Measurements from ENCODE around the gene RPS6KB2. TPM values are rescaled to one million over a fixed set of nuclear protein-coding genes. Genes with fewer than 3 reads are reported as not detected.

Gene RPS6KB2
- total RNA-seq, 1 experiment from 2014 or later, result 170 TPM

GRCh38 chr11:67422891-67423290, 5.4 kb upstream of the RPS6KB2 start:
- Histone ChIP-seq H3K27me3 (ENCODE audit: low read length) (no peaks in the 10 kb centered on the region), H3K4me3 (ENCODE audit: low read length) (no peak overlapping the region), H3K4me1 (ENCODE audit: insufficient read depth, low read length) (peaks cover 13% of the 10 kb centered on the region; the same call in 1 of the 2 replicates), H3K36me3 (ENCODE audit: low read depth, low read length) (no peaks in the 10 kb centered on the region), H3K9me2 (replicated peaks; ENCODE audit: low read length) (no peaks in the 10 kb centered on the region), H3K9ac (ENCODE audit: low read length) (no peak overlapping the region), H4K20me1 (ENCODE audit: low read length) (no peaks in the 10 kb centered on the region), H3K4me2 (ENCODE audit: low read length) (no peak overlapping the region), H3K79me2 (ENCODE audit: low read length) (no peaks in the 10 kb centered on the region), H3K9me3 (ENCODE audit: low read length) (no peaks in the 10 kb centered on the region), H3K27ac (ENCODE audit: low read length) (no peak overlapping the region), H3F3A (ENCODE audit: low read length, unreplicated experiment) (no peaks in the 10 kb centered on the region), H2AFZ (ENCODE audit: low read length) (no peak overlapping the region)
- BruUV-seq (replicated peaks), result no TSS peak
- intact Hi-C loops (cut with micrococcal nuclease), result no loop called here
- ChIA-PET CTCF (no interaction called here), POLR2A (ENCODE audit: unreplicated experiment) (no interaction called here)
- TF ChIP-seq EZH2 (IDR thresholded peaks at IDR 0.05; ENCODE audit: low read length, unreplicated experiment) (no peak), EZH2phosphoT487 (IDR thresholded peaks at IDR 0.05; ENCODE audit: borderline replicate concordance, low read length) (no peak), CTCF (conservative IDR thresholded peaks at IDR 0.05; ENCODE audit: low read depth, low read length) (no peak)
- peak; percentile 80 for DNase-seq
- ATAC-seq, result no peak

- CTCF ChIA-PET, result no interaction called here
- no TSS peak for BruUV-seq (replicated peaks)
- intact Hi-C loops (cut with micrococcal nuclease), result no loop called here
Observed at GRCh38 chr11:67423466-67423865, 4.8 kb upstream of the RPS6KB2 start.

More at GRCh38 chr11:67423466-67423865, 4.8 kb upstream of the RPS6KB2 start:
- Histone ChIP-seq H3K79me2 (ENCODE audit: low read length) (peaks cover 3% of the 10 kb centered on the region), H3K9me2 (replicated peaks; ENCODE audit: low read length) (no peaks in the 10 kb centered on the region), H4K20me1 (ENCODE audit: low read length) (no peaks in the 10 kb centered on the region), H3K36me3 (ENCODE audit: low read depth, low read length) (no peaks in the 10 kb centered on the region), H3K4me1 (ENCODE audit: insufficient read depth, low read length) (peaks cover 13% of the 10 kb centered on the region; the same call in 1 of the 2 replicates), H3K27me3 (ENCODE audit: low read length) (no peaks in the 10 kb centered on the region), H3K9me3 (ENCODE audit: low read length) (no peaks in the 10 kb centered on the region), H3K4me3 (ENCODE audit: low read length) (no peak overlapping the region), H3K4me2 (ENCODE audit: low read length) (no peak overlapping the region), H3K27ac (ENCODE audit: low read length) (no peak overlapping the region), H3K9ac (ENCODE audit: low read length) (no peak overlapping the region), H3F3A (ENCODE audit: low read length, unreplicated experiment) (no peaks in the 10 kb centered on the region), H2AFZ (ENCODE audit: low read length) (no peak overlapping the region)
- ATAC-seq (no peak), DNase-seq (no peak)
- TF ChIP-seq CTCF (conservative IDR thresholded peaks at IDR 0.05; ENCODE audit: low read depth, low read length) (no peak), EZH2 (IDR thresholded peaks at IDR 0.05; ENCODE audit: low read length, unreplicated experiment) (no peak), EZH2phosphoT487 (IDR thresholded peaks at IDR 0.05; ENCODE audit: borderline replicate concordance, low read length) (no peak)
- POLR2A ChIA-PET (ENCODE audit: unreplicated experiment), result no interaction called here

Measured in PC-3 (cell line).